Measurements from ENCODE around the gene SEZ6L2. TPM values are rescaled to one million over a fixed set of nuclear protein-coding genes. Genes with fewer than 3 reads are reported as not detected.
A peak's percentile ranks its signal among the peaks of the same experiment; 100 is the strongest.

Gene SEZ6L2
- total RNA-seq, 4 donors from 2014 or later, result 0.84 to 4.9 (median 1.3) TPM

DNA sequence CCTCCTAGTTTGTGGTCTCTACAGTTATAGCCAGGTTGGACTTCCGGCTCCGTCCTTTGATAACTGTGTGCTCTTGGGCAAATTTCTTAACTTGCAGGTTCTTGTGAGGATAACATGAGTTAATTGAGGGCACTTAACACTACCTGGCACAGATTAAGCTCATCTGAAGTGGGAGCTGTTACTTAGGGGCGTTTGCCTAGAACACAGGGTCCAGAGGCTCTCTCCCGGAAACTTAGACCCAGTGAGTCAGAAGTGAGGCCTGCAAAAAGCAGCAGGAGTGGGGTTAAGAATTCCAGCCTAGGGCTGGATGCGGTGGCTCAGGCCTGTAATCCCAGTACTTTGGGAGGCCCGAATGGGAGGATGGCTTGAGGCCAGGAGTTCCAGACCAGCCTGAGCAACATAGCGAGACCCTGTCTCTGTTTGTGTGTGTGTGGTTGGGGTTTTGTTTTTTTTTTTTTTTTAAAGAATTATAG lies 77.7 kb downstream of the SEZ6L2 start:
- no peaks in the 10 kb centered on the region for H3K27me3 ChIP-seq
- H3K4me1 ChIP-seq, result peaks cover 0 to 86% (median 66%) of the 10 kb centered on the region in 4 donors
- H3K27ac ChIP-seq, result peak overlapping the region; percentile 55 to 91 (median 86)
- H3K36me3 ChIP-seq, result peaks cover 0 to 23% (median 0%) of the 10 kb centered on the region in 3 donors
- TF ChIP-seq, protein P1, sequence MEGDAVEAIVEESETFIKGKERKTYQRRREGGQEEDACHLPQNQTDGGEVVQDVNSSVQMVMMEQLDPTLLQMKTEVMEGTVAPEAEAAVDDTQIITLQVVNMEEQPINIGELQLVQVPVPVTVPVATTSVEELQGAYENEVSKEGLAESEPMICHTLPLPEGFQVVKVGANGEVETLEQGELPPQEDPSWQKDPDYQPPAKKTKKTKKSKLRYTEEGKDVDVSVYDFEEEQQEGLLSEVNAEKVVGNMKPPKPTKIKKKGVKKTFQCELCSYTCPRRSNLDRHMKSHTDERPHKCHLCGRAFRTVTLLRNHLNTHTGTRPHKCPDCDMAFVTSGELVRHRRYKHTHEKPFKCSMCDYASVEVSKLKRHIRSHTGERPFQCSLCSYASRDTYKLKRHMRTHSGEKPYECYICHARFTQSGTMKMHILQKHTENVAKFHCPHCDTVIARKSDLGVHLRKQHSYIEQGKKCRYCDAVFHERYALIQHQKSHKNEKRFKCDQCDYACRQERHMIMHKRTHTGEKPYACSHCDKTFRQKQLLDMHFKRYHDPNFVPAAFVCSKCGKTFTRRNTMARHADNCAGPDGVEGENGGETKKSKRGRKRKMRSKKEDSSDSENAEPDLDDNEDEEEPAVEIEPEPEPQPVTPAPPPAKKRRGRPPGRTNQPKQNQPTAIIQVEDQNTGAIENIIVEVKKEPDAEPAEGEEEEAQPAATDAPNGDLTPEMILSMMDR (IDR thresholded peaks at IDR 0.05), result no peak
- TF ChIP-seq POLR2A (IDR thresholded peaks at IDR 0.05), result no peak
- no peak for TF ChIP-seq EP300 (IDR thresholded peaks at IDR 0.05)
- no peak for DNase-seq (ENCODE audit: low spot score in 2 of 2)
- peak overlapping the region; percentile 41 to 89 (median 54) for H3K4me3 ChIP-seq
- 32 to 35% methylated on average over 7 of the region's 7 CpGs for WGBS, 2 donors
- H3K9me3 ChIP-seq, result no peaks in the 10 kb centered on the region

Other genes starting within 250 kb of the SEZ6L2 start
- 1 to 10 TPM; 1.1 to 1.5 (median 1.3) TPM for gene SPN, start 236.3 kb downstream of the SEZ6L2 start, total RNA-seq
- 10 to 100 TPM; 15.3 to 50.4 (median 38.5) TPM for gene QPRT, start 220.4 kb downstream of the SEZ6L2 start, total RNA-seq
- 1 to 10 TPM in 1 of 4 donors, under 1 TPM in 3; 0.20 to 2.8 (median 0.61) TPM for gene C16orf54, start 153.6 kb downstream of the SEZ6L2 start, total RNA-seq
- not detected for gene ZG16, start 121.3 kb downstream of the SEZ6L2 start, total RNA-seq
- 10 to 100 TPM; 19.9 to 42.8 (median 40.5) TPM for gene KIF22, start 108.8 kb downstream of the SEZ6L2 start, total RNA-seq
- gene MAZ, start 93.0 kb downstream of the SEZ6L2 start, total RNA-seq, result 10 to 100 TPM; 40.0 to 75.9 (median 62.0) TPM
- gene PRRT2, start 87.4 kb downstream of the SEZ6L2 start, total RNA-seq, result 10 to 100 TPM; 10.0 to 28.4 (median 18.5) TPM
- gene PAGR1, start 83.4 kb downstream of the SEZ6L2 start, total RNA-seq, result 10 to 100 TPM; 40.8 to 70.7 (median 61.0) TPM
- 100 to 1,000 TPM; 113 to 247 (median 177) TPM for gene MVP, start 79.1 kb downstream of the SEZ6L2 start, total RNA-seq
- gene CDIPT, start 36.3 kb downstream of the SEZ6L2 start, total RNA-seq, result 100 to 1,000 TPM in 2 of 4 donors, 10 to 100 TPM in 2; 80.0 to 121 (median 94.8) TPM
- gene ASPHD1, start 938 bp upstream of the SEZ6L2 start, total RNA-seq, result 1 to 10 TPM in 3 of 4 donors, under 1 TPM in 1; 0.90 to 5.7 (median 3.9) TPM
- gene KCTD13, start 26.7 kb upstream of the SEZ6L2 start, total RNA-seq, result 10 to 100 TPM; 31.0 to 81.0 (median 38.7) TPM
- 100 to 1,000 TPM in 2 of 4 donors, 10 to 100 TPM in 2; 83.1 to 144 (median 103) TPM for gene TMEM219, start 62.5 kb upstream of the SEZ6L2 start, total RNA-seq
- gene TAOK2, start 74.3 kb upstream of the SEZ6L2 start, total RNA-seq, result 10 to 100 TPM; 51.3 to 88.8 (median 66.0) TPM
- 10 to 100 TPM; 12.6 to 26.7 (median 22.6) TPM for gene HIRIP3, start 96.1 kb upstream of the SEZ6L2 start, total RNA-seq
- gene INO80E, start 96.7 kb upstream of the SEZ6L2 start, total RNA-seq, result 10 to 100 TPM; 36.6 to 60.4 (median 51.6) TPM
- 1 to 10 TPM in 2 of 4 donors, under 1 TPM in 2; 0.44 to 4.2 (median 1.7) TPM for gene DOC2A, start 111.5 kb upstream of the SEZ6L2 start, total RNA-seq
- not detected for gene C16orf92, start 123.6 kb upstream of the SEZ6L2 start, total RNA-seq
- gene TLCD3B, start 131.7 kb upstream of the SEZ6L2 start, total RNA-seq, result not detected
- 100 to 1,000 TPM; 474 to 649 (median 487) TPM for gene ALDOA, start 166.2 kb upstream of the SEZ6L2 start, total RNA-seq
- 10 to 100 TPM; 21.1 to 54.3 (median 34.3) TPM for gene PPP4C, start 176.4 kb upstream of the SEZ6L2 start, total RNA-seq
- gene TBX6, start 192.4 kb upstream of the SEZ6L2 start, total RNA-seq, result 1 to 10 TPM in 1 of 4 donors, under 1 TPM in 2, not detected in 1; 0.66 to 1.5 (median 0.84) TPM
- 100 to 1,000 TPM in 2 of 4 donors, 10 to 100 TPM in 2; 81.9 to 197 (median 122) TPM for gene YPEL3, start 196.7 kb upstream of the SEZ6L2 start, total RNA-seq
- gene GDPD3, start 214.0 kb upstream of the SEZ6L2 start, total RNA-seq, result 1 to 10 TPM; 2.8 to 5.2 (median 4.6) TPM
- gene MAPK3, start 223.7 kb upstream of the SEZ6L2 start, total RNA-seq, result 10 to 100 TPM; 65.5 to 93.0 (median 79.5) TPM

Measured in tibial nerve (tissue), 4 donors.